WTC11 (cell line): ENCODE measurements around the gene OTUB2.

Experiments
- AR ChIP-seq: fragments of 250-450 bp; sonication (Bioruptor Pico); IDR thresholded peaks from 2 replicates; pipeline ENCODE4 v1.9.0; 2021; ENCODE audit warnings: mild to moderate bottlenecking
- CREB1 ChIP-seq: sonication (generic); formaldehyde crosslinking; IDR thresholded peaks from 2 replicates; pipeline ENCODE4 v1.8.0; 2023; ENCODE audit warnings: mild to moderate bottlenecking, missing genetic modification reagents
- CTCF ChIP-seq: fragments of 200-600 bp; IDR thresholded peaks from 2 replicates; pipeline ENCODE4 v1.8.0; 2022; ENCODE audit warnings: antibody characterized with exemption
- ERG ChIP-seq: fragments of 250-450 bp; sonication (Bioruptor Pico); IDR thresholded peaks from 2 replicates; pipeline ENCODE4 v1.8.0; 2021; ENCODE audit warnings: mild to moderate bottlenecking
- JUN ChIP-seq: sonication (generic); formaldehyde crosslinking; IDR thresholded peaks from 2 replicates; pipeline ENCODE4 v1.8.0; 2023; ENCODE audit warnings: mild to moderate bottlenecking, missing genetic modification reagents
- NR3C1 ChIP-seq: sonication (generic); formaldehyde crosslinking; conservative IDR thresholded peaks from 2 replicates; pipeline ENCODE4 v1.8.1; 2023; ENCODE audit warnings: low read depth, mild to moderate bottlenecking, missing genetic modification reagents
- SP1 ChIP-seq: sonication (generic); formaldehyde crosslinking; conservative IDR thresholded peaks from 2 replicates; pipeline ENCODE4 v1.8.1; 2022; ENCODE audit warnings: missing genetic modification reagents
- TP53 ChIP-seq: sonication (generic); formaldehyde crosslinking; IDR thresholded peaks from 2 replicates; pipeline ENCODE4 v1.8.1; 2023; ENCODE audit warnings: mild to moderate bottlenecking, missing genetic modification reagents
- USF2 ChIP-seq: sonication (generic); formaldehyde crosslinking; IDR thresholded peaks from 2 replicates; pipeline ENCODE4 v1.8.1; 2023; ENCODE audit warnings: mild to moderate bottlenecking, missing genetic modification reagents, moderate library complexity
- ZBTB21 ChIP-seq: sonication (generic); formaldehyde crosslinking; IDR thresholded peaks from 2 replicates; pipeline ENCODE4 v1.8.1; 2023; ENCODE audit warnings: mild to moderate bottlenecking, missing genetic modification reagents, borderline replicate concordance
- ZNF138 ChIP-seq: sonication (generic); formaldehyde crosslinking; conservative IDR thresholded peaks from 2 replicates; pipeline ENCODE4 v1.8.1; 2022; ENCODE audit warnings: mild to moderate bottlenecking, moderate library complexity, missing genetic modification reagents
- TF ChIP-seq, protein P1 (sequence below): sonication (generic); formaldehyde crosslinking; IDR thresholded peaks from 2 replicates; pipeline ENCODE4 v1.8.0; 2022; ENCODE audit warnings: mild to moderate bottlenecking, missing genetic modification reagents
- TF ChIP-seq, protein P2 (sequence below): sonication (generic); formaldehyde crosslinking; IDR thresholded peaks from 2 replicates; pipeline ENCODE4 v1.8.0; 2022; ENCODE audit warnings: mild to moderate bottlenecking, missing genetic modification reagents

DNA sequence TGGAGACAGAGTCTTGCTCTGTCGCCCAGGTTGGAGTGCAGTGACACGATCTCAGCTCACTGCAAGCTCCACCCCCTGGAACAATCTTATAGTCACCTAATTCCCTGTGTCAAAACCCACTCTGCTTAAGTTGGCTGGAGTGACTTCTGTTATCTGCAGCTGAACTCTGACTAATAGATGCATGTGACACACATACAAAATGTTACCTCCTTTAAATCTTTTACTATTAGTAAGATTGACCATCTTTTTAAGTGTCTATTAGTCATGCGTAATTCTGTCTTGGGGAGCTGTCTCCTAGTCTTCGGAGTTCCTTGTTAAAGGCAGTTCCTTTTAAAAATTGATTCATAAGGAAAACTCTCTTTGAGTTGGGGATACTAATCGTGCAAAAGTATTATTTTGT is 62.4 kb downstream of the OTUB2 start:
- TF ChIP-seq ERG (CRISPR knock-in tag) (no peak), SP1 (no peak), CTCF (no peak), ZBTB21 (no peak), AR (CRISPR knock-in tag) (no peak), JUN (no peak), USF2 (CRISPR knock-in tag) (no peak), CREB1 (CRISPR knock-in tag) (no peak), NR3C1 (no peak), ZNF138 (CRISPR knock-in tag) (no peak), TP53 (CRISPR knock-in tag) (no peak)
- TF ChIP-seq, protein P1, sequence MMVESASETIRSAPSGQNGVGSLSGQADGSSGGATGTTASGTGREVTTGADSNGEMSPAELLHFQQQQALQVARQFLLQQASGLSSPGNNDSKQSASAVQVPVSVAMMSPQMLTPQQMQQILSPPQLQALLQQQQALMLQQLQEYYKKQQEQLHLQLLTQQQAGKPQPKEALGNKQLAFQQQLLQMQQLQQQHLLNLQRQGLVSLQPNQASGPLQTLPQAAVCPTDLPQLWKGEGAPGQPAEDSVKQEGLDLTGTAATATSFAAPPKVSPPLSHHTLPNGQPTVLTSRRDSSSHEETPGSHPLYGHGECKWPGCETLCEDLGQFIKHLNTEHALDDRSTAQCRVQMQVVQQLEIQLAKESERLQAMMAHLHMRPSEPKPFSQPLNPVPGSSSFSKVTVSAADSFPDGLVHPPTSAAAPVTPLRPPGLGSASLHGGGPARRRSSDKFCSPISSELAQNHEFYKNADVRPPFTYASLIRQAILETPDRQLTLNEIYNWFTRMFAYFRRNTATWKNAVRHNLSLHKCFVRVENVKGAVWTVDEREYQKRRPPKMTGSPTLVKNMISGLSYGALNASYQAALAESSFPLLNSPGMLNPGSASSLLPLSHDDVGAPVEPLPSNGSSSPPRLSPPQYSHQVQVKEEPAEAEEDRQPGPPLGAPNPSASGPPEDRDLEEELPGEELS (CRISPR knock-in tag): no peak
- TF ChIP-seq, protein P2, sequence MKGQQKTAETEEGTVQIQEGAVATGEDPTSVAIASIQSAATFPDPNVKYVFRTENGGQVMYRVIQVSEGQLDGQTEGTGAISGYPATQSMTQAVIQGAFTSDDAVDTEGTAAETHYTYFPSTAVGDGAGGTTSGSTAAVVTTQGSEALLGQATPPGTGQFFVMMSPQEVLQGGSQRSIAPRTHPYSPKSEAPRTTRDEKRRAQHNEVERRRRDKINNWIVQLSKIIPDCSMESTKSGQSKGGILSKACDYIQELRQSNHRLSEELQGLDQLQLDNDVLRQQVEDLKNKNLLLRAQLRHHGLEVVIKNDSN (CRISPR knock-in tag): no peak
